HepG2 (cell line): ENCODE results near the gene MACROD2. TPM values are rescaled to one million over a fixed set of nuclear protein-coding genes. Genes with fewer than 3 reads are reported as not detected.

ENCODE experiments used
- ATAC-seq: fragments of 200-7000 bp; cut with Tn5 transposase; 3 replicates; pipeline ENCODE4 v1.9.1; 2020; ENCODE audit warnings: mild to moderate bottlenecking, moderate library complexity
- BruUV-seq: library from RNA; stranded (reverse); fragments of 400-500 nt; replicated peaks from 2 replicates; lab custom pipeline; 2021; lab: Mats Ljungman, UMichigan
- CTCF ChIA-PET: fragments of 300-600 bp; formaldehyde crosslinking; extraction: SDS; loops from one replicate; lab custom pipeline; 2021; ENCODE audit warnings: low total read pairs, inconsistent platforms, low intra/inter-chr PET ratio; lab: Yijun Ruan, JAX
- POLR2A ChIA-PET: fragments of 350-600 bp; sonication (Branson Sonifier 250); formaldehyde crosslinking; loops from one replicate; lab custom pipeline; 2020; ENCODE audit warnings: antibody characterized with exemption, inconsistent platforms; lab: Yijun Ruan, JAX
- DNase-seq: peaks from one replicate; pipeline ENCODE4 v3.0.0-alpha.2; 2015; ENCODE audit warnings: low spot score
- FAIRE-seq: peaks from 3 replicates; lab custom pipeline; 2011; peaks lifted over from hg19 to GRCh38; lab: Jason Lieb, UNC
- H2AFZ ChIP-seq: one replicate; pipeline ENCODE4 v1.6.1; 2011; ENCODE audit warnings: low read length, inconsistent platforms
- H3K27ac ChIP-seq: fragments of 300-600 bp; 3 replicates; pipeline ENCODE4 v1.8.0; 2011; ENCODE audit warnings: mixed run types, mild to moderate bottlenecking, mixed read lengths, low read length, inconsistent platforms; ENCODE audit not compliant: insufficient read depth; ENCODE audit errors: extremely low read length
- H3K27me3 ChIP-seq, 2 experiments: fragments of 200-600 bp in 1 of 2; 2 replicates in 1 of 2; 3 replicates in 1 of 2; pipeline versions ENCODE4 v1.6.0 to v1.8.0; 2011; ENCODE audit warnings: low read length in 2 of 2, mild to moderate bottlenecking in 2 of 2, moderate library complexity in 2 of 2, inconsistent platforms in 1 of 2; ENCODE audit not compliant: insufficient read depth in 2 of 2, control insufficient read depth in 1 of 2
- H3K36me3 ChIP-seq, 2 experiments: fragments of 200-600 bp in 1 of 2; replicated peaks in 1 of 2; 2 replicates in 1 of 2; 3 replicates in 1 of 2; pipeline versions ENCODE4 v1.5.1 to v1.8.0; 2011; ENCODE audit warnings: low read length in 2 of 2, inconsistent platforms in 1 of 2; ENCODE audit not compliant: insufficient read depth in 2 of 2, control insufficient read depth in 1 of 2
- H3K4me1 ChIP-seq: 2 replicates; pipeline ENCODE4 v1.5.1; 2012; ENCODE audit warnings: low read length, inconsistent platforms; ENCODE audit not compliant: insufficient read depth
- H3K4me2 ChIP-seq: 2 replicates; pipeline ENCODE4 v1.6.0; 2011; ENCODE audit warnings: low read depth, low read length, inconsistent platforms
- H3K4me3 ChIP-seq, 3 experiments: fragments of 200-600 bp in 1 of 3; sonication (generic), shearing (Covaris generic) in 1 of 3; replicated peaks in 1 of 3; 2 replicates each; pipeline ENCODE4 v1.5.1; 2011 to 2016; ENCODE audit warnings: low read length in 3 of 3, inconsistent platforms in 2 of 3, low read depth in 2 of 3, mild to moderate bottlenecking in 2 of 3, control low read depth in 1 of 3, mixed read lengths in 1 of 3; ENCODE audit not compliant: insufficient read depth in 1 of 3
- H3K79me2 ChIP-seq: one replicate; pipeline ENCODE4 v1.6.1; 2011; ENCODE audit warnings: low read length, inconsistent platforms; ENCODE audit not compliant: insufficient read depth
- H3K9ac ChIP-seq: 2 replicates; pipeline ENCODE4 v1.6.0; 2011; ENCODE audit warnings: mild to moderate bottlenecking, low read depth, low read length, inconsistent platforms; ENCODE audit not compliant: insufficient read depth
- H3K9me3 ChIP-seq: 2 replicates; pipeline ENCODE4 v1.5.1; 2012; ENCODE audit warnings: mild to moderate bottlenecking, low read length
- H4K20me1 ChIP-seq: 2 replicates; pipeline ENCODE4 v1.6.0; 2011; ENCODE audit warnings: inconsistent platforms, mild to moderate bottlenecking, low read length, moderate library complexity; ENCODE audit not compliant: insufficient read depth
- CBX1 ChIP-seq: IDR thresholded peaks from one replicate; pipeline ENCODE4 v1.6.1; 2016; ENCODE audit warnings: antibody characterized with exemption, low read depth
- FIP1L1 ChIP-seq: fragments of 200-400 bp; formaldehyde crosslinking; IDR thresholded peaks from 2 replicates; pipeline ENCODE4 v1.6.1; 2018; ENCODE audit warnings: low read depth, mild to moderate bottlenecking, low read length, moderate library complexity, borderline replicate concordance; ENCODE audit not compliant: insufficient read depth
- FOXC1 ChIP-seq: sonication (generic); formaldehyde crosslinking; IDR thresholded peaks from 2 replicates; pipeline ENCODE4 v1.8.0; 2022; ENCODE audit warnings: mild to moderate bottlenecking, missing genetic modification reagents, borderline replicate concordance
- FOXJ3 ChIP-seq: sonication (generic); formaldehyde crosslinking; IDR thresholded peaks from 2 replicates; pipeline ENCODE4 v1.4.0; 2020; ENCODE audit warnings: missing genetic modification reagents, mild to moderate bottlenecking, borderline replicate concordance
- HOXD1 ChIP-seq: sonication (generic); formaldehyde crosslinking; IDR thresholded peaks from 2 replicates; pipeline ENCODE4 v1.5.0; 2020; ENCODE audit warnings: missing genetic modification reagents
- NFE2 ChIP-seq: sonication (generic); formaldehyde crosslinking; IDR thresholded peaks from 2 replicates; pipeline ENCODE4 v1.4.0; 2020; ENCODE audit warnings: missing genetic modification reagents
- ZFAT ChIP-seq: sonication (generic); formaldehyde crosslinking; conservative IDR thresholded peaks from 2 replicates; pipeline ENCODE4 v1.8.1; 2023; ENCODE audit warnings: missing genetic modification reagents, inconsistent platforms
- ZMYM4 ChIP-seq: sonication (generic); formaldehyde crosslinking; IDR thresholded peaks from 2 replicates; pipeline ENCODE4 v1.8.1; 2023; ENCODE audit warnings: mild to moderate bottlenecking, missing genetic modification reagents
- ZNF160 ChIP-seq: sonication (generic); formaldehyde crosslinking; IDR thresholded peaks from 2 replicates; pipeline ENCODE4 v1.8.0; 2022; ENCODE audit warnings: mild to moderate bottlenecking, inconsistent platforms, missing genetic modification reagents
- ZNF768 ChIP-seq: sonication (generic); formaldehyde crosslinking; IDR thresholded peaks from 2 replicates; pipeline ENCODE4 v1.4.0; 2020; ENCODE audit warnings: missing genetic modification reagents
- ZNF782 ChIP-seq: sonication (generic); formaldehyde crosslinking; IDR thresholded peaks from 2 replicates; pipeline ENCODE4 v1.4.0; 2020; ENCODE audit warnings: missing genetic modification reagents, mild to moderate bottlenecking, borderline replicate concordance
- ZSCAN22 ChIP-seq: sonication (generic); formaldehyde crosslinking; IDR thresholded peaks from 2 replicates; pipeline ENCODE4 v1.4.0; 2020; ENCODE audit warnings: mild to moderate bottlenecking, missing genetic modification reagents
- WGBS: methylation state at CpG from one replicate; pipeline ENCODE4 v1.1.6; 2017; ENCODE audit warnings: low lambda C conversion rate; 5-methylcytosine and 5-hydroxymethylcytosine counted together
- in situ Hi-C: cut with HindIII; loops from 2 replicates; pipeline ENCODE4 v1.10.0; 2017; ENCODE audit warnings: low pct_unique_long_range_greater_than_20kb; ENCODE audit not compliant: extremely low pct_ligation_motif_present
- intact Hi-C: fragments of 100-400 bp; cut with micrococcal nuclease; formaldehyde crosslinking; loops from one replicate; pipeline ENCODE4 v1.10.0; 2022; ENCODE audit not compliant: unreplicated experiment
- polyA plus RNA-seq, 8 experiments: library from polyadenylated mRNA; depleted of rRNA in 3 of 8; stranded (reverse) in 7 of 8; unstranded in 1 of 8; fragments of >200 nt; fragmentation: Illumina TruSeq in 4 of 8; extraction: Trizol in 4 of 8; gene quantifications; 2 replicates each; pipeline versions ENCODE4 v1.2.1 to v1.2.3, GENCODE V29; 2011 to 2016; ENCODE audit warnings: low read depth in 4 of 8, missing spikeins in 1 of 8, mixed read lengths in 1 of 8; ENCODE audit not compliant: insufficient read depth in 1 of 8
- total RNA-seq, 5 experiments: library from RNA; depleted of rRNA; stranded (reverse); fragments of >200 nt; fragmentation: Illumina TruSeq; extraction: Trizol; gene quantifications; 2 replicates each; pipeline ENCODE4 v1.2.3, GENCODE V29; 2016; ENCODE audit warnings: low read depth in 1 of 5
- TF ChIP-seq, protein P1 (sequence below): sonication (generic); formaldehyde crosslinking; conservative IDR thresholded peaks from 2 replicates; pipeline ENCODE4 v1.8.0; 2022; ENCODE audit warnings: mild to moderate bottlenecking, moderate library complexity, missing genetic modification reagents
- TF ChIP-seq, protein P2 (sequence below): sonication (generic); formaldehyde crosslinking; IDR thresholded peaks from 2 replicates; pipeline ENCODE4 v1.5.1; 2020; ENCODE audit warnings: missing genetic modification reagents, mild to moderate bottlenecking, borderline replicate concordance
- TF ChIP-seq, protein P3 (sequence below): sonication (generic); formaldehyde crosslinking; IDR thresholded peaks from 2 replicates; pipeline ENCODE4 v1.4.0; 2020; ENCODE audit warnings: missing genetic modification reagents

MACROD2 gene
- total and polyA plus RNA-seq, 2 of the 13 experiments (the other 11 are each of a cell fraction or from before 2014, with no cell fraction given) = 0.13 to 0.51 TPM

DNA sequence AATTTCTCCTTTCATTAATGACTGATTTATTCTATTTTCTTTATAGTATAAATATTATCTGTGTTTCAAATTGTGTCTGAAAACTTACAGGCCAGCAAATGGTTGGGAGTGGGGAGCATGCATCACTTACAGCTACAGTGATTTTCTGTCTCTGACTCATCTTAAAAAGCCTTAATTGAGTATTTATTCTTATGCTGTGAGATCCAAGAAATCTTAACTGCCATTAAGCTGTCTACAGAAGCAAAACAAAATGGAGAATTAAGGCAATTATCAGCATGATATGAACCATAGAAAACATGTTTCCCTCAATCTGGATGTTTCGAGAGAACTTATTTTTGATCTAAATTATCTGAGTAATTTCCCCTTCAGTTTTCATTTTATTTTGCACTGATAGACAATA, 1746.8 kb downstream of the MACROD2 start:
- intact Hi-C loops (no loop called here), in situ Hi-C loops (no loop called here)
- H3K79me2 ChIP-seq = no peaks in the 10 kb centered on the region
- no peaks in the 10 kb centered on the region for H3K27me3 ChIP-seq
- FAIRE-seq = no peak
- H3K4me2 ChIP-seq = no peak overlapping the region
- no peaks in the 10 kb centered on the region for H4K20me1 ChIP-seq
- no peaks in the 10 kb centered on the region for H3K4me1 ChIP-seq
- TF ChIP-seq CBX1 = no peak
- no peak for TF ChIP-seq ZNF768 (CRISPR knock-in tag)
- TF ChIP-seq NFE2 (CRISPR knock-in tag) = no peak
- H3K9me3 ChIP-seq = peaks cover 86% of the 10 kb centered on the region
- POLR2A ChIA-PET = no interaction called here
- CTCF ChIA-PET = no interaction called here
- no peak for ATAC-seq
- no TSS peak for BruUV-seq
- no peak overlapping the region for H2AFZ ChIP-seq
- DNase-seq = no peak
- H3K9ac ChIP-seq = no peak overlapping the region
- no peak overlapping the region for H3K27ac ChIP-seq
- H3K4me3 ChIP-seq = no peak overlapping the region
- 13% methylated on average over 1 of the region's 1 CpG for WGBS
- no peaks in the 10 kb centered on the region for H3K36me3 ChIP-seq

DNA sequence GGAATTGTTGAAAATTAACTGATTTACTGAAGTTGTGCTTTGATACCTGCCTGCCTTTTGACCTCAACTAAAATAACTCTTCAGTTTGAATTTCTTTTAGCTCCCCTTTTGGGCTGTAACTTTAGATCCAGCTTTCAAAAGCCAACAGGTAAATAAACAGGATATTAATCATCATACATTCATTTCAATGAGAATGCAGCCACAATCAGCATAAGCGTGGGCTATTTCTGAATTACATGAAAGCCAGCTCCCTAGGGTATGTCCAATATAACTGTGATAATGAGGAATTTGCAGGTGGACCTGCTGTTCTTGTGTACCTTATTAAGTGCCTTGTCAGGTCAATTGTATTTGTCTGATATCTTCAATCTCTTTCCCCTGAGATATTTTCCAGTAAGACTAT, 1747.3 kb downstream of the MACROD2 start:
- H3K9ac ChIP-seq = no peak overlapping the region
- DNase-seq (no peak), ATAC-seq (no peak), FAIRE-seq (no peak)
- H3K79me2 ChIP-seq = no peaks in the 10 kb centered on the region
- H3K27ac ChIP-seq = no peak overlapping the region
- intact Hi-C loops = no loop called here
- WGBS = 3% methylated on average over 1 of the region's 1 CpG
- H2AFZ ChIP-seq = no peak overlapping the region
- no peak overlapping the region for H3K4me3 ChIP-seq
- in situ Hi-C loops = no loop called here
- ChIA-PET CTCF (no interaction called here), POLR2A (no interaction called here)
- H3K36me3 ChIP-seq = no peaks in the 10 kb centered on the region
- BruUV-seq = no TSS peak
- no peaks in the 10 kb centered on the region for H3K4me1 ChIP-seq
- no peak overlapping the region for H3K4me2 ChIP-seq
- no peaks in the 10 kb centered on the region for H3K27me3 ChIP-seq
- no peaks in the 10 kb centered on the region for H4K20me1 ChIP-seq
- peaks cover 86% of the 10 kb centered on the region for H3K9me3 ChIP-seq
- TF ChIP-seq, protein P1, sequence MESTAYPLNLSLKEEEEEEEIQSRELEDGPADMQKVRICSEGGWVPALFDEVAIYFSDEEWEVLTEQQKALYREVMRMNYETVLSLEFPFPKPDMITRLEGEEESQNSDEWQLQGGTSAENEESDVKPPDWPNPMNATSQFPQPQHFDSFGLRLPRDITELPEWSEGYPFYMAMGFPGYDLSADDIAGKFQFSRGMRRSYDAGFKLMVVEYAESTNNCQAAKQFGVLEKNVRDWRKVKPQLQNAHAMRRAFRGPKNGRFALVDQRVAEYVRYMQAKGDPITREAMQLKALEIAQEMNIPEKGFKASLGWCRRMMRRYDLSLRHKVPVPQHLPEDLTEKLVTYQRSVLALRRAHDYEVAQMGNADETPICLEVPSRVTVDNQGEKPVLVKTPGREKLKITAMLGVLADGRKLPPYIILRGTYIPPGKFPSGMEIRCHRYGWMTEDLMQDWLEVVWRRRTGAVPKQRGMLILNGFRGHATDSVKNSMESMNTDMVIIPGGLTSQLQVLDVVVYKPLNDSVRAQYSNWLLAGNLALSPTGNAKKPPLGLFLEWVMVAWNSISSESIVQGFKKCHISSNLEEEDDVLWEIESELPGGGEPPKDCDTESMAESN (CRISPR knock-in tag) = no peak
- no peak for TF ChIP-seq HOXD1
- TF ChIP-seq, protein P2, sequence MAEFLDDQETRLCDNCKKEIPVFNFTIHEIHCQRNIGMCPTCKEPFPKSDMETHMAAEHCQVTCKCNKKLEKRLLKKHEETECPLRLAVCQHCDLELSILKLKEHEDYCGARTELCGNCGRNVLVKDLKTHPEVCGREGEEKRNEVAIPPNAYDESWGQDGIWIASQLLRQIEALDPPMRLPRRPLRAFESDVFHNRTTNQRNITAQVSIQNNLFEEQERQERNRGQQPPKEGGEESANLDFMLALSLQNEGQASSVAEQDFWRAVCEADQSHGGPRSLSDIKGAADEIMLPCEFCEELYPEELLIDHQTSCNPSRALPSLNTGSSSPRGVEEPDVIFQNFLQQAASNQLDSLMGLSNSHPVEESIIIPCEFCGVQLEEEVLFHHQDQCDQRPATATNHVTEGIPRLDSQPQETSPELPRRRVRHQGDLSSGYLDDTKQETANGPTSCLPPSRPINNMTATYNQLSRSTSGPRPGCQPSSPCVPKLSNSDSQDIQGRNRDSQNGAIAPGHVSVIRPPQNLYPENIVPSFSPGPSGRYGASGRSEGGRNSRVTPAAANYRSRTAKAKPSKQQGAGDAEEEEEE (CRISPR knock-in tag) = no peak
- TF ChIP-seq ZMYM4 = no peak
- no peak for TF ChIP-seq ZFAT (CRISPR knock-in tag)
- TF ChIP-seq, protein P3, sequence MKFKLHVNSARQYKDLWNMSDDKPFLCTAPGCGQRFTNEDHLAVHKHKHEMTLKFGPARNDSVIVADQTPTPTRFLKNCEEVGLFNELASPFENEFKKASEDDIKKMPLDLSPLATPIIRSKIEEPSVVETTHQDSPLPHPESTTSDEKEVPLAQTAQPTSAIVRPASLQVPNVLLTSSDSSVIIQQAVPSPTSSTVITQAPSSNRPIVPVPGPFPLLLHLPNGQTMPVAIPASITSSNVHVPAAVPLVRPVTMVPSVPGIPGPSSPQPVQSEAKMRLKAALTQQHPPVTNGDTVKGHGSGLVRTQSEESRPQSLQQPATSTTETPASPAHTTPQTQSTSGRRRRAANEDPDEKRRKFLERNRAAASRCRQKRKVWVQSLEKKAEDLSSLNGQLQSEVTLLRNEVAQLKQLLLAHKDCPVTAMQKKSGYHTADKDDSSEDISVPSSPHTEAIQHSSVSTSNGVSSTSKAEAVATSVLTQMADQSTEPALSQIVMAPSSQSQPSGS = no peak
- TF ChIP-seq FOXC1 (CRISPR knock-in tag) = no peak
- no peak for TF ChIP-seq FOXJ3 (CRISPR knock-in tag)
- TF ChIP-seq ZNF782 (CRISPR knock-in tag) = no peak
- no peak for TF ChIP-seq FIP1L1
- TF ChIP-seq ZNF160 (CRISPR knock-in tag) = no peak
- TF ChIP-seq ZSCAN22 (CRISPR knock-in tag) = no peak
